Body of pancreas (tissue), 4 donors: ENCODE data around the gene TFF2.

ENCODE experiments used
- POLR2A ChIP-seq, 3 donors: fragments of 450-650 bp; IDR thresholded peaks; one replicate each; pipeline ENCODE4 v1.6.1; 2016; ENCODE audit warnings: antibody characterized with exemption in 3 of 3, mild to moderate bottlenecking in 2 of 3
- TF ChIP-seq, protein P1 (sequence below), 7 experiments: fragments of 450-650 bp in 4 of 7; fragments of 200-600 bp in 3 of 7; sonication (generic) in 3 of 7; IDR thresholded peaks; one replicate each; pipeline ENCODE4 v1.5.1; 2016 to 2019; ENCODE audit warnings: antibody characterized with exemption in 7 of 7

GRCh38 chr21:42381347-42381984 is 30.7 kb upstream of the TFF2 start:
- TF ChIP-seq, protein P1, sequence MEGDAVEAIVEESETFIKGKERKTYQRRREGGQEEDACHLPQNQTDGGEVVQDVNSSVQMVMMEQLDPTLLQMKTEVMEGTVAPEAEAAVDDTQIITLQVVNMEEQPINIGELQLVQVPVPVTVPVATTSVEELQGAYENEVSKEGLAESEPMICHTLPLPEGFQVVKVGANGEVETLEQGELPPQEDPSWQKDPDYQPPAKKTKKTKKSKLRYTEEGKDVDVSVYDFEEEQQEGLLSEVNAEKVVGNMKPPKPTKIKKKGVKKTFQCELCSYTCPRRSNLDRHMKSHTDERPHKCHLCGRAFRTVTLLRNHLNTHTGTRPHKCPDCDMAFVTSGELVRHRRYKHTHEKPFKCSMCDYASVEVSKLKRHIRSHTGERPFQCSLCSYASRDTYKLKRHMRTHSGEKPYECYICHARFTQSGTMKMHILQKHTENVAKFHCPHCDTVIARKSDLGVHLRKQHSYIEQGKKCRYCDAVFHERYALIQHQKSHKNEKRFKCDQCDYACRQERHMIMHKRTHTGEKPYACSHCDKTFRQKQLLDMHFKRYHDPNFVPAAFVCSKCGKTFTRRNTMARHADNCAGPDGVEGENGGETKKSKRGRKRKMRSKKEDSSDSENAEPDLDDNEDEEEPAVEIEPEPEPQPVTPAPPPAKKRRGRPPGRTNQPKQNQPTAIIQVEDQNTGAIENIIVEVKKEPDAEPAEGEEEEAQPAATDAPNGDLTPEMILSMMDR (IDR thresholded peaks at IDR 0.05): peak; percentile 50 to 97 (median 76)
- TF ChIP-seq POLR2A (IDR thresholded peaks at IDR 0.05): no peak
